Neutrophil (primary cell): ENCODE results near the gene KRT4.

ENCODE experiments used
- H3K27ac ChIP-seq: fragments of 200-600 bp; sonication (generic); 2 replicates; pipeline ENCODE4 v1.5.1; 2016; ENCODE audit warnings: mild to moderate bottlenecking, moderate library complexity
- H3K27me3 ChIP-seq: fragments of 200-600 bp; sonication (generic); 2 replicates; pipeline ENCODE4 v1.6.0; 2016; ENCODE audit warnings: mild to moderate bottlenecking
- H3K36me3 ChIP-seq: fragments of 200-600 bp; sonication (generic); 2 replicates; pipeline ENCODE4 v1.5.1; 2017
- H3K4me1 ChIP-seq, 2 experiments: fragments of 200-600 bp in 1 of 2; sonication (generic) in 1 of 2; 1 replicate in 1 of 2; 2 replicates in 1 of 2; pipeline versions ENCODE4 v1.5.1 to v1.6.1; 2013 to 2016; ENCODE audit warnings: low read depth in 1 of 2, low read length in 1 of 2, mild to moderate bottlenecking in 1 of 2, moderate library complexity in 1 of 2; ENCODE audit not compliant: control insufficient read depth in 1 of 2, insufficient read depth in 1 of 2
- H3K4me3 ChIP-seq, 2 experiments: fragments of 200-600 bp in 1 of 2; sonication (generic) in 1 of 2; 1 replicate in 1 of 2; 2 replicates in 1 of 2; pipeline ENCODE4 v1.5.1; 2013 to 2016; ENCODE audit warnings: low read depth in 1 of 2, low read length in 1 of 2, mild to moderate bottlenecking in 1 of 2, moderate library complexity in 1 of 2
- H3K9me3 ChIP-seq: fragments of 200-600 bp; sonication (generic); 2 replicates; pipeline ENCODE4 v1.5.1; 2016
- CTCF ChIP-seq: fragments of 200-600 bp; sonication (generic); IDR thresholded peaks from 2 replicates; pipeline ENCODE4 v1.5.1; 2016; ENCODE audit warnings: antibody characterized with exemption

KRT4 gene

GRCh38 chr12:52806169-52806811, 7.6 kb downstream of the KRT4 start:
- H3K4me1 ChIP-seq, result no peaks in the 10 kb centered on the region
- no peaks in the 10 kb centered on the region for H3K36me3 ChIP-seq
- H3K27me3 ChIP-seq, result no peaks in the 10 kb centered on the region
- no peak overlapping the region for H3K27ac ChIP-seq
- H3K9me3 ChIP-seq, result no peaks in the 10 kb centered on the region
- H3K4me3 ChIP-seq, result no peak overlapping the region
- no peak for TF ChIP-seq CTCF

DNA sequence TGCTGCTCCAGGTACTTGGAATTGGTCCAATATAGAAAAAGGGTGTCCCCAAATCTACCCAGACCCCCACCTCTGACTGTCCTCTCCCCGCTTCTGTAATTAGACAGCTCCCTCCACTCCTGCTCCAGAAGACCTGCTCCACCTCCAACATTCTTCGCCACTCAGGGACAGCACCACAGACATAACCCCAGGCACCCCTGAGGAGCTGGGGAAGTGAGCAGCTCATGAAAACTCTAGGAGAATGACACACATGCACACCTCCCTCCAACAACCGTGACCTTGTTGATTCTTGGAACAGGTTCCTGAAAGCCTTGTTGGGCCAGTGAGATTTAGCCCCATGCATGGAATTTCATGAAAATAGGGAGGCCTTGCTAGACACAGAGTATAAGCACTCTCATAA, 8.2 kb downstream of the KRT4 start:
- H3K36me3 ChIP-seq, result no peaks in the 10 kb centered on the region
- no peaks in the 10 kb centered on the region for H3K4me1 ChIP-seq
- no peaks in the 10 kb centered on the region for H3K27me3 ChIP-seq
- no peaks in the 10 kb centered on the region for H3K9me3 ChIP-seq
- no peak for TF ChIP-seq CTCF
- no peak overlapping the region for H3K27ac ChIP-seq
- H3K4me3 ChIP-seq, result no peak overlapping the region

- no peak overlapping the region for H3K27ac ChIP-seq
- no peaks in the 10 kb centered on the region for H3K27me3 ChIP-seq
- H3K9me3 ChIP-seq, result no peaks in the 10 kb centered on the region
- H3K36me3 ChIP-seq, result no peaks in the 10 kb centered on the region
- TF ChIP-seq CTCF, result no peak
- H3K4me3 ChIP-seq, result no peak overlapping the region
- H3K4me1 ChIP-seq, result no peaks in the 10 kb centered on the region
These were observed 8.9 kb downstream of the KRT4 start for GRCh38 chr12:52805000-52805399.

GRCh38 chr12:52802442-52802841, 11.5 kb downstream of the KRT4 start:
- no peak overlapping the region for H3K4me3 ChIP-seq
- no peaks in the 10 kb centered on the region for H3K36me3 ChIP-seq
- H3K9me3 ChIP-seq, result no peaks in the 10 kb centered on the region
- no peaks in the 10 kb centered on the region for H3K4me1 ChIP-seq
- H3K27ac ChIP-seq, result no peak overlapping the region
- no peaks in the 10 kb centered on the region for H3K27me3 ChIP-seq
- TF ChIP-seq CTCF, result no peak

GRCh38 chr12:52801773-52802172, 12.1 kb downstream of the KRT4 start:
- Histone ChIP-seq H3K4me3 (no peak overlapping the region), H3K4me1 (no peaks in the 10 kb centered on the region), H3K27me3 (no peaks in the 10 kb centered on the region), H3K27ac (no peak overlapping the region), H3K9me3 (no peaks in the 10 kb centered on the region), H3K36me3 (no peaks in the 10 kb centered on the region)
- TF ChIP-seq CTCF, result no peak
